ENCODE measurements around the gene TRAF4. TPM values are rescaled to one million over a fixed set of nuclear protein-coding genes. Genes with fewer than 3 reads are reported as not detected.

The TRAF4 gene
- total RNA-seq, 1 experiment from 2014 or later = 227 TPM

- no CpG with 5 or more reads among the region's 57 CpGs for WGBS (ENCODE audit: extremely low coverage, insufficient read length, low lambda C conversion rate)
These were observed 17.0 kb upstream of the TRAF4 start for GRCh38 chr17:28726627-28727491.

More at GRCh38 chr17:28726627-28727491, 17.0 kb upstream of the TRAF4 start:
- Histone ChIP-seq H4K91ac (ENCODE audit: insufficient read length, low read depth, low read length) (no peak overlapping the region), H2BK5ac (ENCODE audit: insufficient read length, low read length) (peak overlapping the region; percentile 85), H3K27me3 (ENCODE audit: insufficient read depth, low read length) (no peaks in the 10 kb centered on the region), H3K4me1 (ENCODE audit: insufficient read depth, low read length) (0 out of 2 replicates have a peak, but pooled peaks cover 2% of the 10 kb centered on the region), H2BK120ac (ENCODE audit: low read depth, low read length, poor library complexity, severe bottlenecking) (peak overlapping the region; percentile 88), H2BK12ac (ENCODE audit: insufficient read length, low read depth, low read length) (peak overlapping the region; percentile 51), H3K23me2 (ENCODE audit: insufficient read length, low read depth, low read length, poor library complexity, severe bottlenecking) (peaks cover 20% of the 10 kb centered on the region), H2AK5ac (ENCODE audit: insufficient read length, low read length) (no peak overlapping the region), H2AFZ (ENCODE audit: low read length) (no peak overlapping the region), H3K4ac (ENCODE audit: low read depth, low read length) (no peak overlapping the region; the same call in 1 of the 2 replicates), H3K14ac (ENCODE audit: insufficient read depth, low read length) (peak overlapping the region; percentile 95), H3K23ac (ENCODE audit: insufficient read length, low read depth, low read length) (no peak overlapping the region), H3K9me3 (ENCODE audit: control insufficient read depth, low read depth, low read length) (no peaks in the 10 kb centered on the region), H4K5ac (ENCODE audit: insufficient read length, low read depth, low read length) (peak overlapping the region; percentile 85), H3K4me2 (ENCODE audit: insufficient read depth, insufficient read length, low read length) (peak overlapping the region; percentile 79), H4K20me1 (ENCODE audit: control insufficient read depth, insufficient read depth, insufficient read length) (no peaks in the 10 kb centered on the region), H3T11ph (ENCODE audit: low read length) (no peak overlapping the region), H3K79me2 (ENCODE audit: insufficient read depth, low read length) (no peaks in the 10 kb centered on the region), H2BK20ac (ENCODE audit: low read depth, low read length, poor library complexity, severe bottlenecking) (no peak overlapping the region), H3K18ac (ENCODE audit: insufficient read length, low read depth, low read length) (peak overlapping the region; percentile 65), H4K8ac (replicated peaks; ENCODE audit: insufficient read length, low read depth, low read length) (no peak overlapping the region), H3K9ac (ENCODE audit: extremely low read depth, insufficient read length, low read length) (peak overlapping the region; percentile 74), H3K27ac (ENCODE audit: insufficient read length, low read depth, low read length) (peak overlapping the region; percentile 92), H3K79me1 (ENCODE audit: insufficient read depth, low read depth, low read length, poor library complexity, severe bottlenecking) (peaks cover 3% of the 10 kb centered on the region), H2BK15ac (ENCODE audit: low read depth, low read length) (no peak overlapping the region), H3K56ac (ENCODE audit: insufficient read length, low read depth, low read length) (no peak overlapping the region)
- peak; percentile 99 for DNase-seq
- Mint-ChIP-seq H3K36me3 (ENCODE audit: insufficient read depth in 1 of 3, low read depth in 3 of 3) (peaks cover 24 to 34% (median 28%) of the 10 kb centered on the region in 3 experiments; a peak in 6 of 7 replicates), H3K27ac (peak overlapping the region; percentile 98 to 99 (median 99)), H3K4me3 (peak overlapping the region; percentile 95 to 96), H3K9me3 (no peaks in the 10 kb centered on the region; a peak in 2 of 5 replicates), H3K27me3 (ENCODE audit: low read depth) (no peaks in the 10 kb centered on the region; the same call in 1 of the 2 replicates), H3K4me1 (peaks cover 29 to 38% of the 10 kb centered on the region in 2 experiments)
- TF ChIP-seq, protein P1, sequence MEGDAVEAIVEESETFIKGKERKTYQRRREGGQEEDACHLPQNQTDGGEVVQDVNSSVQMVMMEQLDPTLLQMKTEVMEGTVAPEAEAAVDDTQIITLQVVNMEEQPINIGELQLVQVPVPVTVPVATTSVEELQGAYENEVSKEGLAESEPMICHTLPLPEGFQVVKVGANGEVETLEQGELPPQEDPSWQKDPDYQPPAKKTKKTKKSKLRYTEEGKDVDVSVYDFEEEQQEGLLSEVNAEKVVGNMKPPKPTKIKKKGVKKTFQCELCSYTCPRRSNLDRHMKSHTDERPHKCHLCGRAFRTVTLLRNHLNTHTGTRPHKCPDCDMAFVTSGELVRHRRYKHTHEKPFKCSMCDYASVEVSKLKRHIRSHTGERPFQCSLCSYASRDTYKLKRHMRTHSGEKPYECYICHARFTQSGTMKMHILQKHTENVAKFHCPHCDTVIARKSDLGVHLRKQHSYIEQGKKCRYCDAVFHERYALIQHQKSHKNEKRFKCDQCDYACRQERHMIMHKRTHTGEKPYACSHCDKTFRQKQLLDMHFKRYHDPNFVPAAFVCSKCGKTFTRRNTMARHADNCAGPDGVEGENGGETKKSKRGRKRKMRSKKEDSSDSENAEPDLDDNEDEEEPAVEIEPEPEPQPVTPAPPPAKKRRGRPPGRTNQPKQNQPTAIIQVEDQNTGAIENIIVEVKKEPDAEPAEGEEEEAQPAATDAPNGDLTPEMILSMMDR (conservative IDR thresholded peaks at IDR 0.05) = peak; percentile 98
